HG03025 (cell line): ENCODE results near the gene CACNA1I.
"Not testable (repeated sequence)": the region's sequence is repeated elsewhere in the genome, so short reads cannot be mapped to it uniquely, and the experiment has no call there.

ENCODE experiments used
- ATAC-seq: cut with Tn5 transposase; IDR thresholded peaks from one replicate; pipeline ENCODE4 v1.9.1; 2021; ENCODE audit warnings: mild to moderate bottlenecking, moderate library complexity; ENCODE audit not compliant: unreplicated experiment, low FRiP score

CACNA1I gene

GRCh38 chr22:39731481-39731880, 160.9 kb downstream of the CACNA1I start:
- no peak for ATAC-seq

GRCh38 chr22:39731881-39732555, 161.5 kb downstream of the CACNA1I start:
- no peak for ATAC-seq

GRCh38 chr22:39732625-39733024, 162.1 kb downstream of the CACNA1I start:
- ATAC-seq = no peak

- no peak for ATAC-seq
Measured at GRCh38 chr22:39733191-39733590, 162.6 kb downstream of the CACNA1I start.

- not testable (repeated sequence) for ATAC-seq
Measured at GRCh38 chr22:39734046-39734445, 163.5 kb downstream of the CACNA1I start.

- no peak for ATAC-seq
Measured at GRCh38 chr22:39734866-39735265, 164.3 kb downstream of the CACNA1I start.

- no peak for ATAC-seq
Measured at GRCh38 chr22:39735776-39736175, 165.2 kb downstream of the CACNA1I start.

GRCh38 chr22:39738746-39739145, 168.2 kb downstream of the CACNA1I start:
- ATAC-seq = no peak
